HG03457 (cell line): ENCODE results near the gene CENPP.
A peak's percentile ranks its signal among the peaks of the same experiment; 100 is the strongest.

Experiments
- ATAC-seq: cut with Tn5 transposase; IDR thresholded peaks from one replicate; pipeline ENCODE4 v1.9.1; 2021; ENCODE audit warnings: moderate number of reproducible peaks; ENCODE audit not compliant: unreplicated experiment

The CENPP gene

DNA sequence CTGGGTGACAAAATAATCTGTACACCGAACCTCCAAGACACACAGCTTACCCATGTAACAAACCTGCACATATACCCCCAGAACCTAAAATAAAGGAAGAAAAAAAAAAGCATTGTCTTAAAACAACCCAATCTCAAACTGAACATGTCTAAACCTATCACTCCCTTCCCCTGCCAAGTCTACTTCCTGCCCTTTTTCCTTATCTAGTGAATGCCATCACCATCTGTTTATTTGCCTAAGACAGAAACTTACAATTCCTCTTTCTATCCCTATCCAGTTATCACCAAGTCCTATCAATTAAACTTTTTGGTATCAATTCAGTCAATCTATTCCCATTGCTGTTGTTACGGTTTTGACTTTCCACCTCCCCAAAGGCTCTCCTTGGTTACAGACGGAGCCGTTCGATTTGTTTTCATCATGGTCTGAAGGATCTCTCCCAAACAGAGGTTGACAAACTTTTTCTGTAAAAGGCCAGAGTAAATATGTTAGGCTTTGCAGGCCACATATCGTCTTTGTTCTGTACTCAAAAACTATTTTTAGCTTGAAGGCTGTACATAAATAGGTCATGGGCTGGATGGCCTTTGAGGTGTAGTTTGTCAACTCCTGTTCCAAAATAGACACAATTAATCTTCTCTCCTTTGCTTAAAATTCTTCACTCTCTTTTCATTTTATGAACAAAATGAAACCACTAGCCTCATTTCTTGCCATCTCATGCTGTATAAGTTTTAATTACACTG lies 12.7 kb upstream of the CENPP start:
- ATAC-seq: no peak

DNA sequence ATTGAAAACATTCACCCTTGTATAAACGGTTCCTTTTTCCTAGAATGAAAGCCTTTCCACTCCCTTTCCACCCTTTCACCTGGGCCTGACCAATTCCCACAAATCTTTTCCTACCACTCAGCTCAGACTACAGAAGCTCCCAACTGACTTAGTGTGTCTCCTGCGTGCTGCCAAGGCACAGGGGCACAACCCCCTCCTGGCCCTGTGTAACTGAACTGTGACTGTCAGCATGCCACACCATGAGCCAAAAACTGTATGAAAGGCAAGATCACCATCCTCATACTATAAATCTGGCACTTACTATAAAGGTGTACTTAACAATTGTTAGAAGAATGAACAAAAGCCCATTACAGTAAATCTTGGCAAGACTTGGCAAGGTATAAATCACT lies 12.1 kb upstream of the CENPP start:
- ATAC-seq: no peak

DNA sequence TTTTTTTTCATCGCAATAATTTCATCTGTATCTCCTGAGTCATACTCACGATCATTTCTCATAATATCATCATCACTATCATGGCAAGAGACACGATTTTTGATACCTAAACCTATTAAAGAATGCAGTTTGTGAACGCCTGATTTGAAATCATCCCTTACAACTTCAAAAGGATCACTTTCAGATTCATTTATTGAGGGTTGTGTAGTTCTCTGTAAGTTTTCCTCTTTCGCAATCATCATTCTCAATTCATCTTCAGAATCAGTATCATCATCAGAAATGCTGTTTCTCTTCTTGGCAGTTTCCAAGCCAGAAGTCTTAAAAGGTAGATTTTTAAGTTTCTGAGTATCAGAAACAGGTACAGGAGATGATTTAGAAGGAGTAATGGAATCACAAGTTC lies 10.3 kb upstream of the CENPP start:
- ATAC-seq: no peak

DNA sequence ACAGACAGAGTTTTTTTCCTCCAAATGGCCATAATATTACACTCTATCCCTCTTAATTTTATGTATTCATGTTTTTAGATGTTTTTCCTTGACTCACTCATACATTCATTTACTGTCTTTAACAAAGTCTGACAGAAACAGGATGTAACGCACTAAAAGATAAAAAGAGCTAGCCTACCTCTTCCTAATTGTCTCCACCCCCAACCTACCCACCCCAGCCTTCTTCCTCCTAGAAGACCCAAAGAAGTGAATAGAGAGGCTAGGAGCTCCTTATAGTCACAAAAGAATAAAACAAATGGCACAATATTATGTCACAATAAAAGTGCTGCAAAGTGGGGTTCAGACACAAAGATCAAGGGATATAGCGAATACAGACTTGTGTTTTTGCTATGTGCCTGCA lies 1.3 kb upstream of the CENPP start:
- ATAC-seq: no peak

DNA sequence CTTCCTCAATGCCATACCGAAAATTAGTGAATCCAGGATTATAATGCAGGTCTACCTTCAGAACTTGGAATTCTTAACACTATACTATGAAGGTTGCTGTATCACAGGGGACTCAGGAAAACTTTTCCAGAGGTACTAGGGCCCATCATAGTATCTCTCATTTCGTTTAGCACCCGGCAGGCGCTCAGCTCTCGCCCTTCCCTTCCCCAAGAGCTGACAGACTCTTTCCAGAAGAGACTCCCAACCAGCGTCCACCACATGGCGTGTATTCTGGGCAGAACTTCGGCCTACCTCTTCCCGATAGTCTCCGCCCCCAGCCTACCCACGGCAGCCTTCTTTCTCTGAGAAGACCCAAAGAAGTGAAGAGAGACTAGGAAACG lies 874 bp upstream of the CENPP start:
- ATAC-seq: peak; percentile 8

DNA sequence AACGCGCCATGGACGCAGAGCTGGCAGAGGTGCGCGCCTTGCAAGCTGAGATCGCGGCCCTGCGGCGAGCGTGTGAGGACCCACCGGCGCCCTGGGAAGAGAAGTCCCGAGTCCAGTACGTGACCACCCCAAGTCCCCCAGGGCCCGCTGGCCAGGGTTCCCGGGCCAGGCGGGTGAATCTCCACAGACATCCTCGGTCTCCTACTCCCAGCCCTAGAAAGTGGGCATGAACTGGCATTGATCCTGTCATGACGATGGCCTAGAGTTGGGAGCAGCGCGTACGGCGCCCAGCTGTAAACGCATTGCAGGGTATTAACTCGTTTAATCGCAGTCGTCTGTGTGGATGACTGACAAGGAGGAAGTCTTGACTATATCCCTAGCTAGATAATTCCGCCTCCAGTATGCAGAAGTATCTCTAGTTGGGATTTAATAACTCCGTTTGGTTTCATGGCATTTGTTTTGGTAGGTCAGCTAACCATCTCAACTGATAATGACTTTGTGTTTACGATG lies 293 bp downstream of the CENPP start:
- peak; percentile 0 for ATAC-seq

DNA sequence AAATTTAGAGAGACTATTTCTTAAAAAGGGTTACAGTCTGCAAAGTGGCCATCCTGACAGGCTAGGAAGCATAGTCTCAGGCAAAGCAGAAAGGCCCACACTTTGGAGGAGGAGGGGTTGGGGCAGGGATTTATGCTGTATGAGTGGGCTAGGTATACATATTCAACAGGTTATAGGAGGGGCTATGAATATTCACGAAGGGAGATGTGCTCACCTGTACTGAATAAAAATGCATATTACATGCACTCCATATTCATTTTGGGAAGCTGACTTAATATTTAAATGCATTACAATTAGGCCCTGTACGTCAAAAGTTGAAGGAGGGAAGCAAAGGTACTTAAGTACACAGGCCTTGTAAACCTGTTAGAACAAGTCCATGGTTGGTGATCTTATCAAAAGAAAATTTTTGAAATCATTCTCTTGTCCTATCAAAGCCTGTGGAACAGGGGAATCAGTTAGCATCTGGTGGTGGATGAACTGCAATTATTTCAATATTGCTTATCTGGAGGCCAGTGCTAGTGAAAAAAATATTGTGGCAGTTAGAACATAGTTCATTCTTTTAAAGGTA lies 1.6 kb downstream of the CENPP start:
- no peak for ATAC-seq

DNA sequence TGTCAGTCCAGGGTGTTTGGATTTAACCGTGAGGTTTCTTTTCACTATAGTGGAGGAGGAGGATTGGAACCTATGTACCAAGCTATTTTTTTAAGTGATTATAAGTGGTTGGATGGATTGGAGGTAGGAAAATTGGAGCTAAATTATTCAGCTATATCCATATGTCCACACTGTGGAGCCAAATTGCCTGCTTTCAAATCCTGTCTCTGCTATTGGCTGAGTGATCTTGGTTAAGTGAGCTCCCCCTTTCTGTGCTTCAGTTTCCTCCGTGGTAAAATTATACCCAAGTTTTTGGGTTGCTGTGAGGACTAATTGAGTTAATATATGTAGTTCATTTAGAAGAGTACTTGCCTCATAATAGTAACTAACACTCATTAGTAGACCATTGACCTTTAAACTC lies 2.5 kb downstream of the CENPP start:
- no peak for ATAC-seq

DNA sequence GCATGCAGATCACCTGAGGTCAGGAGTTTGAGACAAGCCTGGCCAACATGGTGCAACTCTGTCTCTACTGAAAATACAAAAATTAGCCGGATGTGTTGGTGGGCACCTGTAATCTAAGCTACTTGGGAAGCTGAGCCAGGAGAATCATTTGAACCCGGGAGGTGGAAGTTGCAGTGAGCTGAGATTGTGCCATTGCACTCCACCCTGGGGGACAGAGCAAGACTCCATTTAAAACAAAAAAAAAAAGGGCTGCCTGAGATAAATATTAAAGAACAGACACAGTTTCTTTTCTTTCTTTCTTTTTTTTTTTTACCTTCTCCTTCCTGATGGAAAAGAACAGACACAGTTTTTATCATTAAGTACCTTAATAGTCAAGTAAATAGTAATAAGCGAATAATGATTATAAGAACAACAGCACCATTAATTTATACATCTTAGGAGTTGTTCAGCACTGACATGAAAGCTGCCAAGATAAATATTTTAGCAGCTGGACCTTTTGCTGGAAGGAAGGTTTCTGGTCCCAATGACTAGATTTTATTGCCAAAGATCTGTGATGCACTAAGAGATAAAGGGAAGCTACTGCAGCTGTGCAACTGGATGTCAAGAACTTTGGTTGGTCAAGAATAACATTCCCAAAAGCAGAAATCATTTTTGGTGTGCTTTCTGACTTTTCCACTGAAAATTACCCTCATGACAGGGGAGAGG lies 7.0 kb downstream of the CENPP start:
- no peak for ATAC-seq

DNA sequence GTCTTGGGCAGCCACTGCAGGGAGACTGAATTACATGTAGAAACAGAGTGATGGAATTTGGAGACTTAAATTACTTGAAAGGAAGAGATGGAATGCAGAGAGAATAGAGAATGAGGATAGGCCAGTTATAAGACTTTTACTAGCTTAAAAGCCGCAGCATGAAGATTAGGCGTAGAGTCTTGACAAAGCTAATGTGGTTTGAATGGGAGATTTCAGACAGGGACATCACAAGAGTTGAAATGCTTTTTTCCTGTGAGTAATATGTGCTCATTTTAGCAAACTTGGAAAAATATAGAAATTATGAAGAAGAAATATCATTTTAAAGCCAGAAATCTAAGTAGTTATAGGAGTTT lies 7.5 kb downstream of the CENPP start:
- no peak for ATAC-seq

DNA sequence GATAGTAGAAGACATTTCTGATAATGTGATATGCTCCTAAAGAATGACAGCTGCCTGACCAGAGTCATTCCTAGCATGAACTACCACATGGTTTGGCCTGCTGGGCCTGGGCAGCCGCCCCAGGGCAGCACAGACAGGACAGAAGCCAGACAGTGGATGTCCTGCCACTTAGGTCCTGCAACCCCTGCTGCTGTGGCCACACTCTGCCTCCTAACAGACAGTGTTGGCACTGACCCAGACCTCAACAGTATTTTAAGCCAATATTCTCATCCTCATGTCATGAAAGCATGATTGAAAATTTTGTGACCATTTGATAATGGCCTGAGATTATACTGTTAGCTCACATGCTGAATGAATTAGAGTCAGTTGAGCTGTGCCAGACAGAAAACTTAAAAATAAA lies 15.8 kb downstream of the CENPP start:
- ATAC-seq: no peak

DNA sequence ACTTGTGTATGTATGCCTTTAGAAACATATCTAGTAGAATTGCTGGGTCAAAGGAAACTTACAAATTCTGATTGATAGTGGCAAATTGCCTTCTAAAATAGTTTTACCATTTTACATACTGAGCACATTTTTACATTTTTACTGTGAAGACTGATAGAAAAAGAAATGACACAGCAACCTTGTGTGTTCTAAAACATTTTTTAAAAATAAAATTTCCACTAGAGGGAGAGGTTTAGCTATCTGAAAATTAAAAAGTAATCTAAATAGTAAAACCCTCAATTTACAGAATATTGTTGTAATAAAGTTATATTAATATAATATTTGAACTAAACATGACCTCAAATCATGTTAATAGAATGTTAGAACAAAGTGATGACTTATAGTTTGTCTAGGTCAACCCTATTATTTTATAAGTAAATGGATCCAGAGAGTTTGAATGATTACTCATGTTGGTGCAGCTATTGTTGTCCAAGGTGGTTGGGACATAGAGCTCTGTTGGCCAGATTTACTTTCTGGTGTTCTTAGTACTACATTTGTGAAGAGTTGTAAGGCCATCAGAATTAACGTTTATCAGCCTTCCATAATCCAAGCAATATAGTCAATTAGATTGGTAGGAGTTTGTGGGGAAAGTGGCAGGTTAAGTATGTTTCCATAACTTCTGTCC lies 17.2 kb downstream of the CENPP start:
- ATAC-seq: no peak

DNA sequence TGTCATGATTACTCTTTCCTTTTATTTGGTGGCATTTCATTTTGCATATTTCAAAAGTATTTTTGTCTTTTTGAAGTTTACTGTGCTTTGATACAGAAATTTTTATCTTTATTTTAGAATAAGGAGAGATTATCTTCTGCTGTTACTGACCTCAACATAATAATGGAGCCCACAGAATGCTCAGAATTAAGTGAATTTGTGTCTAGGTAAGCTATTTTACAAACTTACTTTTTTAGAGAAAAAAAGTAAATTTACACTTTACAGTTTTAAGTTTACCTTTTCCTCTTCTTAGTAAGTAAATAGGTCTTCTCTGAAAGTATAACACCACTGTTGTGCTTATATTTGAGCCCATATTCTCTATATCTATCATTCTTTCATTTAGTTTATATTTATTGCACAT lies 19.8 kb downstream of the CENPP start:
- no peak for ATAC-seq

DNA sequence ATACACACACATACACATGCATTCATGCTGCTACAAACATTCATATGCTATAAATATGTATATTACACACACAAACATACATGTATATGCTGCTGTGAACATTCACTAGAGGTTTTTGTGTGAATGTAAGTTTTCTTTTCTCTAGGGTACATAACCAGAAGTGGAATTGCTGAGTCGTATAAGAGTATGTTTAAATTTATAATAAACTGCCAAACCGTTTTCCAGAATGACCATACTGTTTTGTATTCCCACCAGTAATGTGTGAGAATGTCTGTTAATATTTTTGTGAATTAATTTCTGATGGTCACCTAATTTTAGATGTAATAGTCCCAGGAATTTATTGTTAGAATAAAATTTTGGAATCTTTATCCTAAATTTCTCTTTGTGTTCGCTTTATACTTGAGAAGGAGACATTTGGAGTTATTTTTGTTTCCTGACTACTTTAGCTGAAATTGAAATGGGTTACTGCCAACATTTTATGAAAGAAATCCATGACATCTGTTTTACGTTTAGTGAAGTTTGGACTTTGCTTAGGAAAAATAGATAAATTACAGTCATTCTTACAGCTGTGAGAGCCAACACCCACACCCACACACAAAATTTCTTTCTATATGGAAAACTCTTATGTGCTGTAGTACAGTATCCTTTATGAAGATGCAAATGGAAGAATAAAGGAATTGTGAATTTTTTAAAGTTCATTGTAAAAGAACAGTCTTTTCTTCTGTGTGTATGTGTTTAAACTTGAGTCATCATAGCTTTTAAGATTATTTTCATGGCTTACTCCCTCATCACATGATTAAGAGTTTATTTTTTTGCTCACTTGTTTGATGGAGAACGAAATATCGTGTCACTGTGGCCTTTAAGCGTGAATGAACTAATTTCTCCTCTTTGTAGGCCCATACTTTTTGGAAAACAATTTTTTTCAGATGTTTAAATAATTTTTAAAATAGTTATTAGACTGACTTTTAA lies 24.3 kb downstream of the CENPP start:
- ATAC-seq: no peak

DNA sequence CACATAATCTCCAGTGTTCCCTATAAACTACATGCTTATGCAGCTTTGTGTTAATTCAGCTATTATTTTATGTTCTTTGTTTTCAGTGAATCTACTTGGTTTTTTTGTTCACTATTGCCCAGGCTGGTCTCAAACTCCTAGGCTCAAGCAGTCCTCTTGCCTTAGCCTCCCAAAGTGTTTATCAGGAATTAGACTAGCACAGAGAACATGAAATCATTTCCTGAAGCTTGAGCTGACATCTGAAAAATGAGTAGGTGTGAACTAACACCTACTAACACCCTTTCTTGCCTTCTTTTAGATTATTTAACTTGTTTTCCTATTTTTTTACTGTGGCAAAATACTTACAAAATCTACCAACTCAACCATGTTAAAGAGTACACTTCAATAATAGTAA lies 25.0 kb downstream of the CENPP start:
- ATAC-seq: no peak

DNA sequence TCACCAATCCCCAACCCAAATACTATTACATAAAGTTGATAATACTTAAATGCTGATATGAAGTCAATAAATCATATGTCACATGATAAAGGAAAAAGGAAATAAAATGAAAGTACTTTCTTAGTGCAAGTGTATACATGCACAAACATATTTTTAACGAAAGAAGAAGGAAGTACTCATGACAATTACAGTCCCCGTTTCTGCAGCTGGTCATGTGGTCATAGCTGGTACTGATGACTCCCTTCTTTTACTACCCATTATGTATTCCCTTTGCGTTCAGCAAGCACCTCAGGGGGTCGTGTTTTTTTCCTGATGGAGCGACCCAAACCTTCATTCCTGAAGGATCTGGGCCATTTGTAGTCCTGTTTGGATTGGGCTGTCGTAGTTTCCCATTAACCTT lies 27.3 kb downstream of the CENPP start:
- ATAC-seq: no peak

DNA sequence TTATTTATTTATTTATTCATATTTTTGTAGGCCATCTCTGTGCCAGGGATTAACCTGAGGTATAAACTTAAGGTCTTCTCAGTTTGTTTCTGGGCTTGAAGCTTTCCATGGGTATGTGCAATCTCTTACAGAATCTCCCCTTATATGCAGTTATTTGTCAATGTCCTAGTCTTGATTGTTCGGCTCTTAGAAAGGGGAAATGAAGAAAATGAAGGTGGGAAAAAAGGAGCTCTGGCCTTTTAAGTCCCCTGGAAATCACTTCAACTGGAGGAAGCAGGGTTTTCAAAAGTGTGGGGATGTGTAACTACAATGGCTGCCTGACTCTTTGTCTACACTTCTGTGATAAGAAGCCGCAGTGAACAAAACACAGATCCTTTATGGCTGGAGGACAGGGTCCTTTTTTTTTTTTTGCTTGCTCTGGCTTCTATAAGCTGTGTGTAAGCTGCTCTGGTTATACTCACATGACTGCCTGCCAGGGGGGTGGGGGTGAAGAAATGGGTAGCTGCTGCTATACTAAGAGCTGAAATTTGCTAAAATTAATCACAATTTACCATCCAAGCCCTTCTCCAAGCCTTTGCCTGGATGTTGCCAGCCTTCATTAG lies 33.7 kb downstream of the CENPP start:
- no peak for ATAC-seq

DNA sequence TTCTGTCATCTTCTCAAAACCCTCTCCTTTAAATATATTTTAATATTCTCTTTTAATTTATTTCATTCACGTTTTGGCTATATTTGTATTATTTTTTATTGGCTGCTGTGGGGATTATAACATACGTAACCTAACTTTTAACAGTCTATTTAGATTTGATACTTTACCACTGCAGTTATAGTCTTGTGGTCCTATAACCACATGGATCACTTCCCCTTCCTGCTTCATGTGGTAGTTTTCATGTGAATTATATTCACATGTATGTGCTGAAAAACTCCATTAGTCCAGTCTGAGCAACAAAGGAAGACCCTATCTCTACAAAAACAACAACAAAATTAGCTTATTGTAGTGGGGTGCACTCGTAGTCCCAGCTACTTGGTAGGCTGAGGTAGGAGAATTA lies 34.3 kb downstream of the CENPP start:
- no peak for ATAC-seq

DNA sequence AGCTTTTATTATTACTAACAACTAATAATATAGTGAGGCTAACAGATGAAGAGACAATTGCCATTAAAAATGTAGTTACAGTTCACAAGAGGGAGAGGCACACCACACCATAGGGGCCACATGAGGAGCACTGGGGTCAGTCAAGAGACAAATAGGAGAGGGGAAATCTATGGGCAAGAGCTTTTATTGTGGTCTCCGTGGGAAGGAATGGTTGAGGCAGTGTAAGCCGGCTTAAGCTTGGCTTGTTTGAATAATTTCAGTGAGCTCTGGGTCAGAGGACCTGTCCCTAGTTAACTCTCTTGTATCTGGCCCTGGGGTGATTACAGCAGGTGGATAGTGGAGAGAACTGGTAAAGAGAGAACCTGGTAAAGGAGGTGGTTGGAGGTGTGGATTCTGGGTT lies 43.3 kb downstream of the CENPP start:
- ATAC-seq: no peak

DNA sequence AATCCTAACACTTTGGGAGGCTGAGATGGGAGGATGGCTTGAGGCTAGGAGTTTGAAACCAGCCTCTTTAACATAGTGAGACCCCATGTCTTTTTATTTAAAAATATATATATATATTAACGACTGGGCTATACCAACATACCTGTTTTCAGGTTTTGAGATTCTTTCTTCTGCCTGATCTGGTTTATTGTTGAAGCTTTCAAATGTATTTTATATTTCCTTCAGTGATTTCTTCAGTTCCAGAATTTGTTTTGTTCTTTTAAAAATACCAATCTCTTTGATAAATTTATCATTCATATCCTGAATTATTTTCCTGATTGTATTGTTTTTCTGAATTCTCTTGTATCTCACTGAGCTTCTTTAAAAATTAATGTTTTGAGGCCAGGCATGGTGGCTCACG lies 47.4 kb downstream of the CENPP start:
- ATAC-seq: no peak
